Epithelial cell of proximal tubule (primary cell): Measurements from ENCODE around the gene IL19. TPM values are rescaled to one million over a fixed set of nuclear protein-coding genes. Genes with fewer than 3 reads are reported as not detected.

Source experiments
- DNase-seq: peaks from one replicate; pipeline ENCODE4 v3.0.0-alpha.2; 2011; ENCODE audit warnings: low read depth
- H3K4me3 ChIP-seq: 2 replicates; pipeline ENCODE4 v1.5.1; 2011; ENCODE audit warnings: low read depth, mild to moderate bottlenecking, low read length
- total RNA-seq: library from RNA; depleted of rRNA; stranded (reverse); fragments of >200 nt; gene quantifications from 2 replicates; pipeline ENCODE4 v1.2.3, GENCODE V29; 2015
- TF ChIP-seq, protein P1 (sequence below): conservative IDR thresholded peaks from 2 replicates; pipeline ENCODE4 v1.5.1; 2012; ENCODE audit warnings: low read depth, mild to moderate bottlenecking, low read length

The IL19 gene
- total RNA-seq, 1 donor from 2014 or later = not detected

DNA sequence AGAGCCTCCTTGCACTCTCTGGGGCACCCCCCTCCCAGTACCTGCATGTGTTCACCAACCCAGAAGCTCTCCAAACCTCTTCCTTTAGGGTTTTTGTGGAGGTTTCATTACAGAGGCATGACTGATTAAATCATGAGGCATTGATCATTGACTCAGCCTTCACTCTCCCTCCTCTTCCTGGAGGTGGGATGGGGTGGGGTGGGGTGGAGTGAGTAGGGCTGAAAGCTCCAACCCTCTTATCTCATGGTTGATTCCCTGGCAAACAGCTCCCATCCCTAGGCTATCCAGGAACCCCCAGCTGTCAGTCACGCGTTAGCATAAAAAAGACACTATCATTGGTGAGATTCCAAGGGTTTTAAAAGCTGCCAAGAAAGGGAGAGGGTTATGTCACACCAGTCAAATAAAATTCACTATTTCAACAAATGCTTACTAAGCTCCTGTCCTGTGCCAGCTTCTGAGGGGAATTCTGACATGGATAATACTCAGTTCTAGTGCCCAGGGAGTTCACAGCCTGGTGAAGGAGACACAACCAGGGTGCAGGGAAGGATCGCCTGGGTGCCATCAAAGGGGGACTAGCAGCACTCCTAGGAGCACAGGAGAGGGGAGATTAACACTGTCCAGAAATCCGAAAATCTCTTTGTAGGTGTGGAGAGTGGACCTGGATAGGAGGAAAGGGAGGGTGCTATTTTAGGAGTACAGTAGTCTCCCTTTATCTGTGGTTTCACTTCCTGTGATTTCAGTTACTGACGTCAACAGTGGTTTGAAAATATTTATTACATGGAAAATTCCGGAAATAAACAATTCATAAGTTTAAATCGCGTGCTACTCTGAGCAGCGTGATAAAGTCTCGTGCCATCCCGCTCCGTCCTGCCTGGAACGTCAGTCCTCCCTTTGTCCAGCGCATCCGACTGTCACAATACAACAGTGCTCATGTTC lies 119.8 kb downstream of the IL19 start:
- DNase-seq = no peak
- TF ChIP-seq, protein P1, sequence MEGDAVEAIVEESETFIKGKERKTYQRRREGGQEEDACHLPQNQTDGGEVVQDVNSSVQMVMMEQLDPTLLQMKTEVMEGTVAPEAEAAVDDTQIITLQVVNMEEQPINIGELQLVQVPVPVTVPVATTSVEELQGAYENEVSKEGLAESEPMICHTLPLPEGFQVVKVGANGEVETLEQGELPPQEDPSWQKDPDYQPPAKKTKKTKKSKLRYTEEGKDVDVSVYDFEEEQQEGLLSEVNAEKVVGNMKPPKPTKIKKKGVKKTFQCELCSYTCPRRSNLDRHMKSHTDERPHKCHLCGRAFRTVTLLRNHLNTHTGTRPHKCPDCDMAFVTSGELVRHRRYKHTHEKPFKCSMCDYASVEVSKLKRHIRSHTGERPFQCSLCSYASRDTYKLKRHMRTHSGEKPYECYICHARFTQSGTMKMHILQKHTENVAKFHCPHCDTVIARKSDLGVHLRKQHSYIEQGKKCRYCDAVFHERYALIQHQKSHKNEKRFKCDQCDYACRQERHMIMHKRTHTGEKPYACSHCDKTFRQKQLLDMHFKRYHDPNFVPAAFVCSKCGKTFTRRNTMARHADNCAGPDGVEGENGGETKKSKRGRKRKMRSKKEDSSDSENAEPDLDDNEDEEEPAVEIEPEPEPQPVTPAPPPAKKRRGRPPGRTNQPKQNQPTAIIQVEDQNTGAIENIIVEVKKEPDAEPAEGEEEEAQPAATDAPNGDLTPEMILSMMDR = no peak
- H3K4me3 ChIP-seq = no peak overlapping the region

DNA sequence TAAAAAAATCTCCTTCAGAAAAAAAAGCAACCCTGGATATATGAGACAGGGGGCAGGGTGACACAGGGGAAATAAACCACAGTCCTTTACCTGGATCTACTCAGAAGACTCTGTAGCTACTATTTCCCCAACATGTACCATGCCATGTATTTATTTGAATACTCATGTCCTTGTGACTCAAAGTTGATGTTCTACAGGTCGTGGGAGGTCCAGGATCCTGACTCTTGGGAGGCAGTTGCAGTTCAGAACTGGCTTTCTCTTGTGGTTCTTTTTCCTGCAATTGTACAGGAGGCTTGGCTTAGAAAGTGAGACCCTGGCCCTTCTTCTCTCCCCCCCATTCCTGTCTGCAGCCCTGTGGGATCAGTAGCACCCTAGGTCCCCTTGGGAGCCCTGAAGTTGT lies 120.8 kb downstream of the IL19 start:
- DNase-seq = no peak
- no peak overlapping the region for H3K4me3 ChIP-seq
- TF ChIP-seq, protein P1 = no peak

Other genes starting within 250 kb of the IL19 start
- gene EIF2D, start 158.3 kb upstream of the IL19 start, total RNA-seq = 45.6 and 53.2 TPM in 2 replicates
- 2.9 and 5.1 TPM in 2 replicates for gene DYRK3, start 135.2 kb upstream of the IL19 start, total RNA-seq
- 45.5 and 57.9 TPM in 2 replicates for gene MAPKAPK2, start 85.9 kb upstream of the IL19 start, total RNA-seq
- not detected in 2 replicates for gene IL10, start 1.7 kb downstream of the IL19 start, total RNA-seq
- gene IL20, start 94.8 kb downstream of the IL19 start, total RNA-seq = not detected in 2 replicates
- 1.1 TPM in 1 of 2 replicates, not detected in the other for gene IL24, start 126.7 kb downstream of the IL19 start, total RNA-seq
- gene FCMR, start 151.2 kb downstream of the IL19 start, total RNA-seq = 0.65 TPM in 1 of 2 replicates, not detected in the other
- 0.06 TPM in 1 of 2 replicates, not detected in the other for gene PIGR, start 175.7 kb downstream of the IL19 start, total RNA-seq
- 0.29 TPM in 1 of 2 replicates, not detected in the other for gene FCAMR, start 199.7 kb downstream of the IL19 start, total RNA-seq